Pulmonary artery endothelial cell (primary cell): ENCODE data around the gene FTO. TPM values are rescaled to one million over a fixed set of nuclear protein-coding genes. Genes with fewer than 3 reads are reported as not detected.

Source experiments
- DNase-seq: peaks from one replicate; pipeline ENCODE4 v3.0.0-alpha.2; 2011; ENCODE audit warnings: low read depth, low spot score
- total RNA-seq: library from RNA; depleted of rRNA; stranded (reverse); fragments of >200 nt; gene quantifications from 2 replicates; pipeline ENCODE4 v1.2.3, GENCODE V29; 2014

The FTO gene
- total RNA-seq, 1 donor from 2014 or later, result 57.4 TPM

DNA sequence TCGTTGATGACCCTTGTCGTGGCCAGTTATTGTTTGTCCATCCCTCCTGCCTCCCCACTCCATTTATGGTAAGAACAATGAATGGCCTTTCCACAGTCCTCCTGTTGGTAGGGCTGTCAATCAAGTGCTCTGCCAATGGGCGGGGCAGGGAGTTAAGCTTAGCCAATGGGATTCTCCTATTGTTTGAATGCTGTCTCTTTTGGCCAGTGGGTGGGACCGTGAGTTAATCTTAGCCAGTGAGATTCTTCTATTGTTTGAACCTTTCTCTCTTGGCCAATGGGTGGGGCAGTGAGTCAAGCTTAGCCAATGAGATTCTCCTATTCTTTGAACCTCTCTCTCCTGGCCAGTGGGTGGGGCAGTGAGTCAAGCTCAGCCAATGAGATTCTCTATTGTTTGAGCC lies 497.2 kb downstream of the FTO start:
- no peak for DNase-seq

Other genes starting within 250 kb of the FTO start
- gene AKTIP, start 200.9 kb upstream of the FTO start, total RNA-seq, result 23.2 and 35.1 TPM in 2 replicates
- 8.4 and 10.8 TPM in 2 replicates for gene RPGRIP1L, start 297 bp upstream of the FTO start, total RNA-seq